Central memory CD8-positive, alpha-beta T cell (primary cell): ENCODE results near the gene FARP1.

Experiments used
- ATAC-seq: fragments of 150-1000 bp; cut with Tn5 transposase; replicated peaks from 2 replicates; pipeline ENCODE4 v1.10.0; 2022; ENCODE audit warnings: mild to moderate bottlenecking, moderate FRiP score, moderate number of reproducible peaks; ENCODE audit not compliant: poor library complexity, severe bottlenecking; ENCODE audit errors: extremely low read depth
- DNase-seq, 2 donors: peaks; one replicate each; pipeline ENCODE4 v3.0.0; 2021; ENCODE audit warnings: low spot score in 2 of 2
- H3K27ac Mint-ChIP-seq: one replicate; pipeline ENCODE4 v1.8.0; 2022; ENCODE audit warnings: low read depth, mild to moderate bottlenecking, moderate library complexity, mixed read lengths
- H3K27me3 Mint-ChIP-seq: one replicate; pipeline ENCODE4 v1.8.0; 2022; ENCODE audit warnings: mixed read lengths
- H3K36me3 Mint-ChIP-seq: one replicate; pipeline ENCODE4 v1.8.0; 2022; ENCODE audit warnings: mild to moderate bottlenecking, moderate library complexity, mixed read lengths; ENCODE audit not compliant: insufficient read depth
- H3K4me1 Mint-ChIP-seq: one replicate; pipeline ENCODE4 v1.8.0; 2022; ENCODE audit warnings: mixed read lengths
- H3K4me3 Mint-ChIP-seq: one replicate; pipeline ENCODE4 v1.8.0; 2022; ENCODE audit warnings: mild to moderate bottlenecking, moderate library complexity, mixed read lengths
- H3K9me3 Mint-ChIP-seq: one replicate; pipeline ENCODE4 v1.8.0; 2022; ENCODE audit warnings: mixed read lengths

The FARP1 gene

DNA sequence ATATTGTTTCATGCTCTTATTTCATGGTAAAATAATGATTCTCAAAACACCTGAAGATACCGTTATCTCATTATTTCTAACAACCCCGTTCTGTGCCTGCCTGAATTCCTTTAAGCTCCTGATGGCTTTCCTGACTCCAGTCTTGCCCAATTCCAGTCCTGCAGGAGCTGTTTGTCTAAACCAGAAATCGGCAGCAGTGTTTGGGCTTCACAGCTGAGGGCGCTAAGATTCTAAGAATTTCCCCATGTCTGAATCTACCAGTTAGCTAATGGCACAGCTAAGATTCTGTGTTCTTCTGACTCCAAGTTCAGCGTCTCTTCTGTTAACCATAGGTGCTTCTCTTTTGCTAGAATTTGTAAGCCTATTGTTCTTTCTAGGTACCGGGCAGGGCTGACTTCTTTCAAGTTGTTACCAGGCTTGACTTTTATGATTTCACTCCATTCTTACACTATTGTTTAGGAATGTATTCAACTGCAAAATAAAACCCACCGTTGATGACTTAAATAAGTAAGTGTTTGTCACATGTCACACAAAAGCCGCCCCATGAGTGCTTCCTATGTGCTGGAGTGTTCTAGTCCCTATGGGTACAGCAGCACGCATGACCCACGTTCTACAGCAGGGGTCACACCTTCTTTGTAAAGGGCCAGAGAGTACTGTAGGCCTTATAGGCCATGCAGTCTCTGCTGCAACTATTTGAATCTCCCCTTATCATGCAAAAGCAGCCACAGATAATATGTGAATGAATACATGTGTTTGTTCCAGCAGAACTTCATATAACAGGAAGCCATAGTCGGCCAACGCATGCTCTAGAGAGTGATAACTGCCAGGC is 202.4 kb downstream of the FARP1 start:
- Mint-ChIP-seq H3K36me3 (no peaks in the 10 kb centered on the region), H3K4me3 (no peak overlapping the region), H3K27me3 (peaks cover 27% of the 10 kb centered on the region), H3K27ac (no peak overlapping the region), H3K9me3 (no peaks in the 10 kb centered on the region), H3K4me1 (no peaks in the 10 kb centered on the region)
- ATAC-seq (no peak), DNase-seq (no peak)

DNA sequence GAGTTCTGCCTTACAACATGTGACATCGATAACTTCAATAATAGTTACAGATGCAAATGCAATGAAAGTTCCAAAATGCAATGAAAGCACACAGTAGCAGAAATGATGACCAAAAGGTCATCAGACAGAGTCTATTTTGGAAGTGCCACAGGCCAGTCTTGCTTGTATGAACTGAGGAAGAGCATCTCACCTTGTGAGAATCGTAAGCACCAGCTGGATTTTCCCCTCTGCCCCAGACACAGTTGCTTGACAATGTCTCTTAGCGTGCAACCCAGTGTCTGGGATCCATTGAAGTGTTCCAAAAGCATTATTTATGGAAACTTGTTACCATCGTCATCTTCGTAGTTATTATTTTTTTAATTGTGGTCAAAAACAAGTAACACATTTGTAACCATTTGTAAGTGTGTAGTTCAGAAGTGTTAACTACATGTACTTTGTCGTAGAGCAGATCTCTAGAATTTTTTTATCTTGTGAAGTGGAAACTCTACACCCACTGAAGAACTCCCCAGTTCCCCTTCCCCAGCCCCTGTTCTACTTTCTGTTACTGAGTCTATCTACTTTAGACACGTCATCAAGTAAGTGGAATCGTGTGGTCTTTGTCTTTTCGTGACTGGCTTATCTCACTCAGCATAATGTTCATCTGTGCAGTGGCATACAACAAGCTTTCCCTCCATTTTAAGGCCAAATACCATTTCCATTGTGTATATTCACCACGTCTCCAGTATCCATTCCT is 204.2 kb downstream of the FARP1 start:
- no peak for ATAC-seq

DNA sequence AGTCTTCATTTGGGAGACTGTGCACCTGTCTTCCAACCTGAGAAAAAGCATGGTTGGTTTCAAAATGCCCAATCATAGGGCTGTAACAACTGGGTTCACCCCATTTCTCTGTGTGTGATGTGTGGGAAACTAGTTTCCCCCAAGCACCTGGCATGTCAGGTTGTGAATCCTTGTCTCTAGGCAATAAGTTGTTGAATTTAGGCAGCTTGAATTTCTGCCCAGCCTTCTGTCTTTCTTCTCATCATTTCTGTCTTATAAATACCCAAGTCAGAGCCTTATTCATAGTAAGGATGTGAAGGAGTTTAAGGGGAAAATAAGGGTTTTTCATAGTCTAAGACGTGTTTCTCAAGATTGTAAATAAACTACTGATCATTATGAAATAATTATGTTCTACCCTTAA is 204.9 kb downstream of the FARP1 start:
- H3K4me1 Mint-ChIP-seq: no peaks in the 10 kb centered on the region
- no peak overlapping the region for H3K4me3 Mint-ChIP-seq
- peaks cover 17% of the 10 kb centered on the region for H3K27me3 Mint-ChIP-seq
- ATAC-seq (no peak), DNase-seq (no peak)
- H3K36me3 Mint-ChIP-seq: no peaks in the 10 kb centered on the region
- H3K9me3 Mint-ChIP-seq: no peaks in the 10 kb centered on the region
- H3K27ac Mint-ChIP-seq: no peak overlapping the region

More for the DNA sequence above, 204.2 kb downstream of the FARP1 start:
- no peak overlapping the region for H3K27ac Mint-ChIP-seq
- no peak for DNase-seq
- no peaks in the 10 kb centered on the region for H3K4me1 Mint-ChIP-seq
- no peaks in the 10 kb centered on the region for H3K36me3 Mint-ChIP-seq
- peaks cover 17% of the 10 kb centered on the region for H3K27me3 Mint-ChIP-seq
- H3K4me3 Mint-ChIP-seq: no peak overlapping the region
- H3K9me3 Mint-ChIP-seq: no peaks in the 10 kb centered on the region

DNA sequence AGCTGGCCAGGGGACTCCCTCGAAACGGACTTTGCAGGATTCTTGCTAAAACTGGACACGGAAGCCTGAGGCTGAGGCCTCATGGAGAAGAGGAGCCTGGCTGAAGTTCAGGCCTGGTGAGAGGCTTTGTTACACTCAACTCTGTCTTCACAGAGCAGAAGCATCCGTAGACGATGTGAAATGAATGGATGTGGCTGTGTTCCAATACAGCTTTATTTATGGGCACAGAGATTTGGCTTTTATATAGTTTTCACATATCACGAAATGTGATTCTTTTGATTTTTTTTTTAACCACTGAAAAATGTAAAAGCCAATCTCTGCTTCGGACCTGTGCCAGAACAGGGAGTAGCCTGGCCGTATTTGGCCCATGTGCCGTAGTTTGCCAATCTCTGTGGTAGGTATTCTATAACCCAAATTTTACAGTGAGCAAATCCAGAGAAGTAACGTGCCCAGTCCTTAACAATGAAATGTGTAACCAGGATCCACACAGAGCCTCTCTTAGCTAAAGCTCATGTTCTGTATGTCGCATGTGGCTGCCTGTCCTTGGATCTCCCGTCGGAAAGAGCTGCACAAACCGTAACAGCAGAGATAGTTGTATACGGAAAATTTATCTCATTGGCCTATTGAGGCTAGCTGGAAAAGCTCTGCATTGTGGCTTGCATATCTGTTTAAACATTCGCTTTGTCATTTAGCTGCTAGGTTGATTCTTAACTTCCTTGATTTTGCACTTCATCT is 205.7 kb downstream of the FARP1 start:
- no peak overlapping the region for H3K4me3 Mint-ChIP-seq
- no peak for DNase-seq
- no peak overlapping the region for H3K27ac Mint-ChIP-seq
- H3K27me3 Mint-ChIP-seq: peaks cover 9% of the 10 kb centered on the region
- H3K4me1 Mint-ChIP-seq: no peaks in the 10 kb centered on the region
- no peaks in the 10 kb centered on the region for H3K36me3 Mint-ChIP-seq
- H3K9me3 Mint-ChIP-seq: no peaks in the 10 kb centered on the region
- no peak for ATAC-seq

DNA sequence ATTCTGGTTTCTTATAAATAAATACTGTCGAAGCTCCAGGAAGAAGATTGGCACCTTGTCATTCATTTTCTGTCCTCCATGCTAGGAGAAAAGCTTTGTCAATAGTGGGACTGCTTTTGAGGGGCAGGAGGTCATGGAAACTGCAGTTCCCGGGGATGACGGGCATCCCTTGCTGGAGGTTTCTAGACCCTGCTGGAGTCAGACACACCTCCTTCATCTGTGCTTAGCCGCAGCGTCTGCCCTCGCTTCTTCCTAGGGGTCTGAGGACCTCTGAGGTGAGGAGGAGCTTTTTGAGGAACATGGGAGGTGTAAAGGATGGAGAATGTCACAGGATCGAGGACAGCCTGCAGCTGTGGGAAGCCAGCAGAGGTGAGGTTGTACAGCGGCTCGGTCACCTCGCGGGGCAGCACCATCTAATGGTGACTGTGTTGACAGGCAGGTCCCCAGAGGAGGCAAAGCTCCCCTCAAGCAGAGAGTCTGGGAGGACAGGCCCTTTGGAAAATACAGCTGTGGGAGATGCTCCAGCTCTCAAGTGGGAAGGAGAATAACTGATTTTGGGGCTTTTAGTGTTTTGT is 206.9 kb downstream of the FARP1 start:
- Mint-ChIP-seq H3K4me3 (no peak overlapping the region), H3K9me3 (no peaks in the 10 kb centered on the region), H3K27me3 (no peaks in the 10 kb centered on the region), H3K36me3 (no peaks in the 10 kb centered on the region), H3K27ac (no peak overlapping the region), H3K4me1 (no peaks in the 10 kb centered on the region)
- DNase-seq (no peak), ATAC-seq (no peak)

DNA sequence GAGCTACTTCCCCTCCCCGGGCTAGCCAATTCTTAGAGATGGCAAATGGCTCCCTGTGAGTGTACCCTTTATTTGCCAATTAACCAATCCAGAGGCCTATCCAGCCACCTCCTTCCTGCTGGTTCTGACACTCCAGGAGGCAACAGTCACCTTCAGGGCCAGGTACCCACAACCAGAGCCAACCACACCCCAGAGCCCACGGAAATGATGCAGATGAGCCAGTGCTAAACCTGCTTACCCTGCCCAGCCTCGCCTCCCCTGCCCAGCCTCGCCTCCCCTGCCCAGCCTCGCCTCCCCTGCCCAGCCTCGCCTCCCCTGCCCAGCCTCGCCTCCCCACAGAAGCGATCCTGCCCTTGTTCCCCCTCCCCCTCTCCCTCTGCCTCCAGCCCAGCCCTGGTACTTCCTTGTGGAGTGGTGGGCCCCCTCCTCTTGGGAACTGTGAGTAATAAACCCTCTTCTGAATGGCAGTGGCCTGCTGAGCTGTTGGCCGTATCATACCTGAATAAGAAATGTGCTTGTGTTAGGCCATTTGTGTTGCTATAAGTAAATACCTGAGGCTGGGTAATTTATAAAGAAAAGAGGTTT is 207.9 kb downstream of the FARP1 start:
- ATAC-seq: no peak

DNA sequence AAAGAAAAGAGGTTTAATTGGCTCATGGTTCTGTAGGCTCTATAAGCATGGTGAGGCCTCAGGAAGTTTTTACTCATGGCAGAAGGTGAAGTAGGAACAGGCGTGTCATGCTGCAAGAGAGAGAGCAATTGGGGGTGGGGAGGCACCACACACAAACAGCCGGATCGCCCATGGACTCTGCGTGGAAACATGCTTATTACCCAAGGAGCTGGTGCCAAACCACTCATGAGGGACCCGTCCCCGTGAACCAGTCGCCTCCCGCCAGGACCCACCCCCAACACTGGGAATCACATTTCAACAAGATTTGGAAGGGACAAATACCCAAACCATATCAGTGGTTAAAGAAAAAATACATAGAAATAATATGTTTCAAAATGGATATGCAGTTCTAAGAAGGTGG is 208.7 kb downstream of the FARP1 start:
- Mint-ChIP-seq H3K27ac (no peak overlapping the region), H3K27me3 (no peaks in the 10 kb centered on the region), H3K4me3 (no peak overlapping the region), H3K4me1 (no peaks in the 10 kb centered on the region), H3K36me3 (no peaks in the 10 kb centered on the region), H3K9me3 (no peaks in the 10 kb centered on the region)
- ATAC-seq (no peak), DNase-seq (no peak)

More for the DNA sequence above, 207.9 kb downstream of the FARP1 start:
- Mint-ChIP-seq H3K9me3 (no peaks in the 10 kb centered on the region), H3K27me3 (no peaks in the 10 kb centered on the region), H3K27ac (no peak overlapping the region), H3K4me1 (no peaks in the 10 kb centered on the region), H3K4me3 (no peak overlapping the region), H3K36me3 (no peaks in the 10 kb centered on the region)
- DNase-seq: no peak

DNA sequence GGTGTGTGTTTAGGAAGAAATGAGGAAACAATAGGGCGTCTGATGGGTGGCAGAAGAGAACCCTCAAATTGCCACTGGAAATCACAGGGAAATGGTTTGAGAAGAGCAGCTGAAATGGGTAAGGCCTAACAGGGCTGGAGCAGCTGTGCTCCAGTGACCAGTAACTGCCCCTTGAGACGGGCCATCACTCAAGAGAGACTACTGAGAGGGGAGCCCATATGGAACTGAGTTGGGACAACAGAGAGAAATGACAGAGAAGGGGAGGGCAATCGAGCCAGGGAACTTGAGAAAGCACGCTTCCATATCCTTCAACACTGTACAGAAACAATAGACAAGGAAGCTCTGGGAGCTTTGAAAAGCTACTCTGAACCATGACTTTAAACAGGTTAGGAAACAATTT is 209.3 kb downstream of the FARP1 start:
- DNase-seq (no peak), ATAC-seq (no peak)

DNA sequence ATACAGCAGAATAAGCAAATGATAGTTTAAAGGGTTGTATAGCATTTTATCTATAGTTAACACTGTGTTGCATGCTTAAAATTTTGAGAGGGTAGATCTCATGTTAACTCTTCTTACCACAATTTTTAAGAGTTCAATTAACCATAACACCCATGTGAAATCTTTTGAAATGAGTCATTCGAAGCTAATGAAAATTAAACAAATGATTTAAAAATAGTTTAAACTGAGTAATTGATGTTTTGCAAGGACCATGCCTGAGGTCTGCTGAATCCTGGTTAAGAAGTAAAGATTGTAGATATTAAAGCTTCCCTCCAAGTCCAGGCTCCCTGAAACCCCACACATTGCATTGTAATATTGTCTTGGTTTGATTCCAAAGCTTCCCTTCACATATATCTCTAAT is 210.9 kb downstream of the FARP1 start:
- DNase-seq: no peak
- no peaks in the 10 kb centered on the region for H3K4me1 Mint-ChIP-seq
- no peaks in the 10 kb centered on the region for H3K36me3 Mint-ChIP-seq
- no peak overlapping the region for H3K27ac Mint-ChIP-seq
- ATAC-seq: no peak
- H3K9me3 Mint-ChIP-seq: no peaks in the 10 kb centered on the region
- no peaks in the 10 kb centered on the region for H3K27me3 Mint-ChIP-seq
- H3K4me3 Mint-ChIP-seq: no peak overlapping the region

More for the DNA sequence above, 209.3 kb downstream of the FARP1 start:
- H3K27me3 Mint-ChIP-seq: no peaks in the 10 kb centered on the region
- no peak overlapping the region for H3K4me3 Mint-ChIP-seq
- H3K9me3 Mint-ChIP-seq: no peaks in the 10 kb centered on the region
- no peaks in the 10 kb centered on the region for H3K4me1 Mint-ChIP-seq
- H3K36me3 Mint-ChIP-seq: no peaks in the 10 kb centered on the region
- H3K27ac Mint-ChIP-seq: no peak overlapping the region

DNA sequence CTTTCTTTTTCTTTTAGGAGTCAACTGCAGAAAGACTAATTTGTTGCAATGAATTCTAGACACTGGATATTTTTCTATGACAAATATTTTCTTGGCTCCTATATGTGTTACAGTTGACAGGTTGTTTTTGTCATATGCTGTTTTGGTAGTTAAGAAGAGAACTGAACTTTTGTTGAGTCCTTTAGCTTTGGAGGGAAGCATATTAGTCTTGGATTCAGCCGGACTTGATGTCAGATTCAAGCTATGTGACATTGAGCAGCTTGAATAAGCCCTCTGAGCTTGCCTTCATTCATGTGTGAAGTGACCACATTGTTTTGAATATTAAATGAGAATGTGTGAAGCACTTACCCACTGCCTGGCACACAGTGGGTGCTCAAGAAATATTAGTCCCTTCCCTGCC is 216.0 kb downstream of the FARP1 start:
- Mint-ChIP-seq H3K27ac (no peak overlapping the region), H3K36me3 (no peaks in the 10 kb centered on the region)

DNA sequence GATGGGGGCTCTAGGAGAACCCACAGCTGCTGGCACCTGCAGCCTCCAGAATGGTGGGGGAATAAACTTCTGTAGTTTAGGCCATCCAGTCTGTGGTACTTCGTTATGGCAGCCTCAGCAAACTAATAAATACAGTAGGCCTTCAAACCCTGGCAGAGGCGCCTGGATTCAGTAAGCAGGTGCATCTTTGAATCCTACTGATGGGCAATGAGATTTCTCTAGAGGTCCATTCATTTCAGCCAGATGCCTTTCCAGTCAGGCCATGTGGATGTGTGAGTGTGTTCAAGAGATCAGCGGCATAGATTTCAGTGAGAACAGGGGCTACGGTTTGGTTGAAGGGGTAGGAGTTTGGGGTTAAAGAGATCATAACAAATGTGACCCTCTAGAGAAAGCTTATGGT is 217.7 kb downstream of the FARP1 start:
- Mint-ChIP-seq H3K9me3 (no peaks in the 10 kb centered on the region), H3K4me3 (no peak overlapping the region), H3K27ac (no peak overlapping the region), H3K27me3 (peaks cover 36% of the 10 kb centered on the region), H3K36me3 (no peaks in the 10 kb centered on the region), H3K4me1 (no peaks in the 10 kb centered on the region)
- ATAC-seq (no peak), DNase-seq (no peak)

More for the DNA sequence above, 216.0 kb downstream of the FARP1 start:
- ATAC-seq (no peak), DNase-seq (no peak)
- Mint-ChIP-seq H3K9me3 (no peaks in the 10 kb centered on the region), H3K4me1 (no peaks in the 10 kb centered on the region), H3K4me3 (no peak overlapping the region), H3K27me3 (peaks cover 30% of the 10 kb centered on the region)

DNA sequence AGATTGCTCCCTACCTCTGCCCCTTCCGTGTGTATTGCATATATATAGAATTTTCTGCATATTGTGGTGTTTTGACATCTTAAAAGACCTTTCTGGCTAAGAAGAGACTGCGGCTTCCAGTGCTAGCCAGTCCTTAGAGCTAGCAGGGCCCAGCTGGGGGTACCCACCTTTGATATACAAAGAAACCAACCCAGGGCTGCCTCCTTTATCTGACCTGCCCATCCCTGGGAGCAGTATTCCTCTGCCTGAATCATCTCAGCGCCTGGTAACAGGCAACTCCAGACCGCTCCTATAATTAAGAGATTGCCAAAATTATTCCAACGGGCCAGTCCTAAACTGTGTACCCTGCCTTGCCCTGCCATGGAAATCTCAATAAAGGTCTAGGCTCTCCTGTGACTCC is 220.4 kb downstream of the FARP1 start:
- ATAC-seq (no peak), DNase-seq (no peak)
- no peaks in the 10 kb centered on the region for H3K9me3 Mint-ChIP-seq
- no peak overlapping the region for H3K4me3 Mint-ChIP-seq
- no peaks in the 10 kb centered on the region for H3K36me3 Mint-ChIP-seq
- peaks cover 36% of the 10 kb centered on the region for H3K27me3 Mint-ChIP-seq
- no peak overlapping the region for H3K27ac Mint-ChIP-seq
- H3K4me1 Mint-ChIP-seq: no peaks in the 10 kb centered on the region
